ENCODE measurements around the gene OR10J1.

GRCh38 chr1:159474926-159475325 is 35.4 kb downstream of the OR10J1 start:
- no peak for TF ChIP-seq GATA2 (IDR thresholded peaks at IDR 0.05; ENCODE audit: low read depth, low read length)
- TF ChIP-seq GATA3 (IDR thresholded peaks at IDR 0.05; ENCODE audit: low read depth, low read length): no peak
